GM10266 (cell line): ENCODE data around the gene PRPF8.
A peak's percentile ranks its signal among the peaks of the same experiment; 100 is the strongest.
"Not testable (repeated sequence)": the region's sequence is repeated elsewhere in the genome, so short reads cannot be mapped to it uniquely, and the experiment has no call there.

Experiments
- DNase-seq: peaks from one replicate; pipeline ENCODE4 v3.0.0; 2012; ENCODE audit errors: extremely low spot score
- TF ChIP-seq, protein P1 (sequence below): IDR thresholded peaks from 2 replicates; pipeline ENCODE4 v1.5.1; 2012; ENCODE audit warnings: mild to moderate bottlenecking, low read depth; ENCODE audit not compliant: control insufficient read depth, insufficient read depth; ENCODE audit errors: missing control alignments

The PRPF8 gene

DNA sequence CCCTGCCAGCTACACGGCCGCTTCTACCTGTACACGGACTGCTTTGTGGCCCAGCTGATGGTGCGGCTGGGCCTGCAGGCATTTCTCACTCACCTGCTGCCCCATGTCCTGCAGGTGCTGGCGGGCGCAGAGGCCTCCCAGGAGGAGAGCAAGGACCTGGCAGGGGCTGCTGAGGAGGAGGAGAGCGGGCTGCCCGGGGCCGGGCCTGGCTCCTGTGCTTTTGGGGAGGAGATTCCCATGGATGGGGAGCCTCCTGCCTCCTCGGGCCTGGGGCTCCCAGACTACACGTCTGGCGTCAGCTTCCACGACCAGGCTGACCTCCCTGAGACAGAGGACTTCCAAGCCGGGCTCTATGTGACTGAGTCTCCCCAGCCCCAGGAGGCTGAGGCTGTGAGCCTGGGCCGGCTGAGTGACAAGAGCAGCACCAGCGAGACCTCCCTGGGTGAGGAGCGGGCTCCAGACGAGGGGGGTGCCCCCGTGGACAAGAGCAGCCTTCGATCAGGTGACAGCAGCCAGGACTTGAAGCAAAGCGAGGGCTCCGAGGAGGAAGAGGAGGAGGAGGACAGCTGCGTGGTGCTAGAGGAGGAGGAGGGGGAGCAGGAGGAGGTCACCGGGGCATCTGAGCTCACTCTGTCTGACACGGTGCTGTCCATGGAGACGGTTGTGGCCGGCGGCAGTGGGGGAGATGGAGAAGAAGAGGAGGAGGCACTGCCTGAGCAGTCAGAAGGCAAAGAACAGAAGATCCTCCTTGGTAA lies 43.4 kb upstream of the PRPF8 start:
- TF ChIP-seq, protein P1, sequence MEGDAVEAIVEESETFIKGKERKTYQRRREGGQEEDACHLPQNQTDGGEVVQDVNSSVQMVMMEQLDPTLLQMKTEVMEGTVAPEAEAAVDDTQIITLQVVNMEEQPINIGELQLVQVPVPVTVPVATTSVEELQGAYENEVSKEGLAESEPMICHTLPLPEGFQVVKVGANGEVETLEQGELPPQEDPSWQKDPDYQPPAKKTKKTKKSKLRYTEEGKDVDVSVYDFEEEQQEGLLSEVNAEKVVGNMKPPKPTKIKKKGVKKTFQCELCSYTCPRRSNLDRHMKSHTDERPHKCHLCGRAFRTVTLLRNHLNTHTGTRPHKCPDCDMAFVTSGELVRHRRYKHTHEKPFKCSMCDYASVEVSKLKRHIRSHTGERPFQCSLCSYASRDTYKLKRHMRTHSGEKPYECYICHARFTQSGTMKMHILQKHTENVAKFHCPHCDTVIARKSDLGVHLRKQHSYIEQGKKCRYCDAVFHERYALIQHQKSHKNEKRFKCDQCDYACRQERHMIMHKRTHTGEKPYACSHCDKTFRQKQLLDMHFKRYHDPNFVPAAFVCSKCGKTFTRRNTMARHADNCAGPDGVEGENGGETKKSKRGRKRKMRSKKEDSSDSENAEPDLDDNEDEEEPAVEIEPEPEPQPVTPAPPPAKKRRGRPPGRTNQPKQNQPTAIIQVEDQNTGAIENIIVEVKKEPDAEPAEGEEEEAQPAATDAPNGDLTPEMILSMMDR, result no peak
- no peak for DNase-seq

DNA sequence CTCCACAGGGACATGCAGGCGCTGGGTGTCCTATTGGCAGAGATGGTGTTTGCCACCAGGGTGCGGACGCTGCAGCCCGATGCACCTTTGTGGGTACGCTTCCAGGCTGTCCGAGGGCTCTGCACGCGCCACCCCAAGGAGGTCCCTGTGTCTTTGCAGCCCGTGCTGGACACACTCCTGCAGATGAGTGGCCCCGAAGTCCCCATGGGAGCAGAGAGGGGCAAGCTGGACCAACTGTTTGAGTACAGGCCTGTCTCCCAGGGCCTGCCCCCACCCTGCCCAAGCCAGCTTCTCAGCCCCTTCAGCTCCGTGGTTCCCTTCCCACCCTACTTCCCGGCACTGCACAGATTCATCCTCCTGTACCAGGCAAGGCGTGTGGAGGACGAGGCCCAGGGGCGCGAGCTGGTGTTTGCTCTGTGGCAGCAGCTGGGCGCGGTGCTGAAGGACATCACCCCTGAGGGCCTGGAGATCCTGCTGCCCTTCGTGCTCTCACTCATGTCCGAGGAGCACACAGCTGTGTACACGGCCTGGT lies 42.7 kb upstream of the PRPF8 start:
- TF ChIP-seq, protein P1, result no peak
- DNase-seq, result no peak

DNA sequence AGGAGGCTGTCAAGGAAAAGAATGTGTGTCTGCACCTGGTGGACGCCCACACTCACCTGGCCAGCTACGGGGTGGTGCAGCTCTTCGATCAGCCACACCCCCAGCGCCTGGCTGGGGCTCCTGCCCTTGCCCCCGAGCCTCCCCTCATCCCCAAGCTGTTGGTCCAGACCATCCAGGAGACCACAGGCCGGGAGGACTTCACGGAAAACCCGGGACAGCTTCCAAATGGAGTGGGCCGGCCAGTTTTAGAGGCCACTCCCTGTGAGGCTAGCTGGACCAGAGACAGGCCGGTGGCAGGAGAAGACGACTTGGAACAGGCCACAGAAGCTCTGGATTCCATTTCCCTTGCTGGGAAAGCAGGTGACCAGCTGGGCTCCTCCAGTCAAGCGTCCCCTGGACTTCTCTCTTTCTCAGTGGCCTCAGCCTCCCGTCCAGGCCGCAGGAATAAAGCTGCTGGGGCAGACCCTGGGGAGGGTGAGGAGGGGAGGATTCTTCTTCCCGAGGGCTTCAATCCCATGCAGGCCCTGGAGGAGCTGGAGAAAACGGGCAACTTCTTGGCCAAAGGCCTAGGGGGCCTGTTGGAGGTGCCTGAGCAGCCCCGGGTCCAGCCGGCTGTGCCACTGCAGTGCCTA lies 42.1 kb upstream of the PRPF8 start:
- TF ChIP-seq, protein P1, result no peak
- no peak for DNase-seq

- no peak for DNase-seq
- TF ChIP-seq, protein P1, result no peak
These were observed 41.2 kb upstream of the PRPF8 start for GRCh38 chr17:1725642-1726511.

DNA sequence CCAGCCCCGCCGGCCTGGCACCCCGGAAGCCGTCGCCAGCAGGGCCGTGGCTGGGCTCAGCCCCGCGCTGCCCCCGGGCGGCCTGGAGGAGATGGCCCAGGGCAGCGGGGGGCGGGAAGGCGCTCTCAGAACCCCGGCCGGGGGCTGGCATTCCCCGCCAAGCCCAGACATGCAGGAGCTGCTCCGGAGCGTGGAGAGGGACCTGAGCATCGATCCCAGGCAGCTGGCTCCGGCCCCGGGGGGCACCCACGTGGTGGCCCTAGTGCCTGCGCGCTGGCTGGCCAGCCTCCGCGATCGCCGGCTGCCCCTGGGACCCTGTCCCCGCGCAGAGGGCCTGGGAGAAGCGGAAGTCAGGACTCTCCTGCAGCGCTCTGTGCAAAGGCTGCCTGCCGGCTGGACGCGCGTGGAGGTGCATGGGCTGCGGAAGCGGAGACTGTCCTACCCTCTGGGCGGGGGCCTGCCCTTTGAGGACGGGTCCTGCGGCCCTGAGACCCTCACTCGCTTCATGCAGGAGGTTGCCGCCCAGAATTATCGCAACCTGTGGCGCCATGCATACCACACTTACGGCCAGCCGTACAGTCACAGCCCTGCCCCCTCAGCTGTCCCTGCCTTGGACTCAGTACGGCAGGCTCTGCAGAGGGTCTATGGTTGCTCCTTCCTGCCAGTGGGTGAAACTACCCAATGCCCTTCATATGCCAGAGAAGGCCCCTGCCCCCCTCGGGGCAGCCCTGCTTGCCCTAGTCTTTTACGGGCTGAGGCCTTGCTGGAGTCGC lies 40.4 kb upstream of the PRPF8 start:
- TF ChIP-seq, protein P1, result peak; percentile 17
- DNase-seq, result no peak

- DNase-seq, result peak; percentile 97
- TF ChIP-seq, protein P1, result no peak
These were observed 39.7 kb upstream of the PRPF8 start, which contains the start of gene WDR81 for GRCh38 chr17:1724351-1724868. Gene WDR81 (plus strand): TSS chr17:1724704. CDS start chr17:1724960, 256 bp downstream.

- not testable (repeated sequence) for DNase-seq
These were observed 37.4 kb upstream of the PRPF8 start for GRCh38 chr17:1722022-1722421.
